ENCODE measurements around the gene NUTM1.

- TF ChIP-seq, protein P1, sequence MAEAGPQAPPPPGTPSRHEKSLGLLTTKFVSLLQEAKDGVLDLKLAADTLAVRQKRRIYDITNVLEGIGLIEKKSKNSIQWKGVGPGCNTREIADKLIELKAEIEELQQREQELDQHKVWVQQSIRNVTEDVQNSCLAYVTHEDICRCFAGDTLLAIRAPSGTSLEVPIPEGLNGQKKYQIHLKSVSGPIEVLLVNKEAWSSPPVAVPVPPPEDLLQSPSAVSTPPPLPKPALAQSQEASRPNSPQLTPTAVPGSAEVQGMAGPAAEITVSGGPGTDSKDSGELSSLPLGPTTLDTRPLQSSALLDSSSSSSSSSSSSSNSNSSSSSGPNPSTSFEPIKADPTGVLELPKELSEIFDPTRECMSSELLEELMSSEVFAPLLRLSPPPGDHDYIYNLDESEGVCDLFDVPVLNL (CRISPR knock-in tag; IDR thresholded peaks at IDR 0.05; ENCODE audit: borderline replicate concordance, low read depth), result no peak
- TF ChIP-seq ZBTB21 (CRISPR knock-in tag; IDR thresholded peaks at IDR 0.05; ENCODE audit: borderline replicate concordance) (no peak), CTCF (IDR thresholded peaks at IDR 0.05) (no peak)
Observed at GRCh38 chr15:34347951-34348638, 5.0 kb downstream of the NUTM1 start.
